NCI-H774 (cell line): ENCODE results near the gene CXCL5.
A peak's percentile ranks its signal among the peaks of the same experiment; 100 is the strongest.
"Not testable (repeated sequence)": the region's sequence is repeated elsewhere in the genome, so short reads cannot be mapped to it uniquely, and the experiment has no call there.

Experiments used
- DNase-seq: peaks from one replicate; lab custom pipeline; 2025; lab: John Stamatoyannopoulos, UW

CXCL5 gene

DNA sequence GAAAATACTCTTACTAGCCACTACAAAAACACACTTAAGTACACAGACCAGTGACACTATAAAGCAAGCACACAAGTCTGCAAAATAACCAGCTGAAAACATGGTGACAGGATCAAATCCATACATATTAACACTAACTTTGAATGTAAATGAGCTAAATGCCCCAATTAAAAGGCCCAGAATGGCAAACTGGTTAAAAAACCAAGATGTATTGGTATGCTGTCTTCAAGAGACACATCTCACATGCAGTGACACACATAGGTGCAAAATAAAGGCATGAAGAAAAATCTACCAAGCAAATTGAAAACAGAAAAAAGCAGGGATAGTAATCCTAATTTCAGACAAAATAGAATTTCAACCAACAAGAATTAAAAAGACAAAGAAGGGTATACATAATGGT, 27.5 kb downstream of the CXCL5 start:
- DNase-seq, result no peak

DNA sequence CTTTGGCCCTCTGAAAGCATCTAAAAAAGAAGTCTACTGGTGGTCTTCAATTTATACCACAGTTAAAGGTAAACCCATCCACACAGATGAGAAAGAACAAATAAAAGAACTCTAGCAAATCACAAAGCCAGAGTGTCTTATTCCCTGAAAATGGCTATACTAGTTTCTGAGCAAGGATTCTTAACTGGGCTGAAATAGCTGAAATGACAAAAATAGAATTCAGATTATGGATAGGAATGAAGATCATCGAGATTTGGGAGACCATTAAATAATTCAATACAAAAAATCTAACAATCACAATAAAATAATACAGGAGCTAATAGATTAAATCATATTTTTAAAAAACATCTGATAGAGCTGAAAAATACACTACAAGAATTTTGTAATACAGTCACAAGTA, 28.5 kb downstream of the CXCL5 start:
- DNase-seq, result no peak

DNA sequence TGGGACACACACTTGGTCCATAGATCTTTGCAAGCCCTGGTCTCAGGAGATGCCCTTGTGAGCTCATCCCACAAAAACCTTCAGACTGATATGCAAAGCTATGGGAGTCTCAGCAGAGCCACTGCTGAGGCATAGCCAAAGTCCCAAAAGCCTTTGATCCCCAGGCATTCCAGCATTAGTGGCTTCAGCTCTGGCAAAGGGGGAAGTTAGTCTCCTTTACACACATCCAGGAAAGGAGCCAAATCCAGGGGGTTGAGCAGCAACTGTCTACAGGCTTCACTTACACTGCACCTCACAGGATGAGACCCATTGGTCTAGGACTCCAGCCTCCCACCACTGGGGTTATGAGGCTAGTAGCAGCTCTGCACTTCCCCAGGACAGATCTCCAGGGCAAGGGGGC, 30.6 kb downstream of the CXCL5 start:
- no peak for DNase-seq

- DNase-seq, result peak; percentile 13
These were observed 33.4 kb downstream of the CXCL5 start for GRCh38 chr4:73964862-73965611.

DNA sequence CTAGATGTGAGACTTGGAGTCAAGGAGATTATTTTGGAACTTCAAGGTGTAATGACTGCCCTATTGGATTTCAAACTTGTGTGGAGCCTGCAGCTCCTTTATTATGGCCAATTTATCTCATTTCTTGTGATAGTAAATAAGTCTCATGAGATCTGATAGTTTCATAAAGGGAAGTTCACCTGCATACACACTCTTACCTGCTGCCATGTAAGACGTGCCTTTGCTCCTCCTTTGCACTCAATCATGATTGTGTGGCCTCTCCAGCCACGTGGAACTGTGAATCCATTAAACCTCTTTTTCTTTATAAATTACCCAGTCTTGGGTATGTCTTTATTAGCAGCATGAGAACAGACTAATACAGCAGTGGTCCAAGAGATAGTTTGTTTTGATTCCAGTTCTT, 35.8 kb downstream of the CXCL5 start:
- DNase-seq, result no peak

DNA sequence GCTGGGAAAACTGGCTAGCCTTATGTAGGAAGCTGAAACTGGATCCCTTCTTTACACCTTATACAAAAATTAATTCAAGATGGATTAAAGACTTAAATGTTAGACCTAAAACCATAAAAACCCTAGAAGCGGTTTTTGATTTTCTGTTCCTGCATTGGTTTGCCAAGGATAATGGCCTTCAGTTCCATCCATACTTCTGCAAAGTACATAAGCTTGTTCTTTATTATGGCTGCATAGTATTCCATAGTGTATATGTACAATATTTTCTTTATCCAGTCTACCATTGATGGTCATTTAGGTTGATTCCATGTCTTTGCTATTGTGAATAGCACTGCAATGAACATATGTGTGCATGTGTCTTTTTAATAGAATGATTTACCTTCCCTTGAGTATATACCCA, 39.4 kb downstream of the CXCL5 start:
- not testable (repeated sequence) for DNase-seq

GRCh38 chr4:73952352-73952751, 46.1 kb downstream of the CXCL5 start:
- no peak for DNase-seq

- DNase-seq, result not testable (repeated sequence)
These were observed 48.0 kb downstream of the CXCL5 start for GRCh38 chr4:73950376-73950920.

- no peak for DNase-seq
These were observed 49.3 kb downstream of the CXCL5 start for GRCh38 chr4:73948990-73949706.

- DNase-seq, result no peak
These were observed 50.2 kb downstream of the CXCL5 start for GRCh38 chr4:73948291-73948690.

GRCh38 chr4:73947239-73947985, 51.1 kb downstream of the CXCL5 start:
- DNase-seq, result peak; percentile 10

GRCh38 chr4:73945674-73946449, 52.6 kb downstream of the CXCL5 start:
- peak; percentile 8 for DNase-seq
